SK-N-SH treated with all-trans-retinoic acid at 6 μM for 48 hours (cell line): ENCODE results near the gene ABHD6.
"Not testable (repeated sequence)": the region's sequence is repeated elsewhere in the genome, so short reads cannot be mapped to it uniquely, and the experiment has no call there.

Source experiments
- ATAC-seq: fragments of 200-7000 bp; cut with Tn5 transposase; 3 replicates; pipeline ENCODE4 v1.9.1; 2020; ENCODE audit warnings: mild to moderate bottlenecking, moderate library complexity
- ARNTL ChIP-seq: fragments of 450-650 bp; formaldehyde crosslinking; IDR thresholded peaks from 2 replicates; pipeline ENCODE4 v1.5.0; 2020; ENCODE audit warnings: low read depth, mild to moderate bottlenecking, moderate library complexity, borderline replicate concordance
- BACH2 ChIP-seq: fragments of 250-450 bp; sonication (Bioruptor Pico); IDR thresholded peaks from 2 replicates; pipeline ENCODE4 v1.9.0; 2021; ENCODE audit warnings: mild to moderate bottlenecking, borderline replicate concordance
- CREB5 ChIP-seq: fragments of 250-450 bp; sonication (Bioruptor Pico); IDR thresholded peaks from 2 replicates; pipeline ENCODE4 v1.5.1; 2020; ENCODE audit warnings: low read depth, mild to moderate bottlenecking, moderate library complexity
- CSDC2 ChIP-seq: fragments of 250-450 bp; sonication (Bioruptor Pico); IDR thresholded peaks from 2 replicates; pipeline ENCODE4 v1.5.0; 2020; ENCODE audit warnings: mild to moderate bottlenecking, moderate library complexity
- ESRRG ChIP-seq: fragments of 250-450 bp; sonication (Bioruptor Pico); IDR thresholded peaks from 2 replicates; pipeline ENCODE4 v1.6.1; 2021; ENCODE audit warnings: mild to moderate bottlenecking
- GLIS3 ChIP-seq: fragments of 250-450 bp; sonication (Bioruptor Pico); IDR thresholded peaks from 2 replicates; pipeline ENCODE4 v1.5.0; 2020; ENCODE audit warnings: mild to moderate bottlenecking, moderate library complexity
- ISL1 ChIP-seq: fragments of 250-450 bp; sonication (Bioruptor Pico); IDR thresholded peaks from 2 replicates; pipeline ENCODE4 v2.1.2; 2022; ENCODE audit warnings: mild to moderate bottlenecking, moderate library complexity
- PATZ1 ChIP-seq: fragments of 250-450 bp; sonication (Bioruptor Pico); IDR thresholded peaks from 2 replicates; pipeline ENCODE4 v1.8.0; 2020; ENCODE audit warnings: mild to moderate bottlenecking, moderate library complexity, borderline replicate concordance
- POU6F1 ChIP-seq: fragments of 250-450 bp; sonication (Bioruptor Pico); IDR thresholded peaks from 2 replicates; pipeline ENCODE4 v1.8.0; 2021; ENCODE audit warnings: low read depth, mild to moderate bottlenecking, moderate library complexity, borderline replicate concordance
- PPARA ChIP-seq: fragments of 250-450 bp; sonication (Bioruptor Pico); IDR thresholded peaks from 2 replicates; pipeline ENCODE4 v1.5.0; 2020; ENCODE audit warnings: mild to moderate bottlenecking, borderline replicate concordance
- RARB ChIP-seq: fragments of 250-450 bp; sonication (Bioruptor Pico); IDR thresholded peaks from 2 replicates; pipeline ENCODE4 v1.8.0; 2021; ENCODE audit warnings: mild to moderate bottlenecking, moderate library complexity
- SNAI2 ChIP-seq: fragments of 250-450 bp; sonication (Bioruptor Pico); IDR thresholded peaks from 2 replicates; pipeline ENCODE4 v1.5.0; 2020; ENCODE audit warnings: mild to moderate bottlenecking, moderate library complexity
- TOX ChIP-seq: fragments of 250-450 bp; sonication (Bioruptor Pico); IDR thresholded peaks from 2 replicates; pipeline ENCODE4 v1.8.0; 2021; ENCODE audit warnings: mild to moderate bottlenecking, moderate library complexity, borderline replicate concordance
- TSHZ2 ChIP-seq: fragments of 250-450 bp; sonication (Bioruptor Pico); IDR thresholded peaks from 2 replicates; pipeline ENCODE4 v1.5.0; 2020; ENCODE audit warnings: mild to moderate bottlenecking, moderate library complexity
- ZC3H10 ChIP-seq: fragments of 250-450 bp; sonication (Bioruptor Pico); IDR thresholded peaks from 2 replicates; pipeline ENCODE4 v1.5.1; 2021; ENCODE audit warnings: mild to moderate bottlenecking, moderate library complexity
- ZFP3 ChIP-seq: fragments of 250-450 bp; sonication (Bioruptor Pico); IDR thresholded peaks from 2 replicates; pipeline ENCODE4 v1.5.0; 2020; ENCODE audit warnings: mild to moderate bottlenecking, moderate library complexity
- ZFP30 ChIP-seq: fragments of 450-650 bp; formaldehyde crosslinking; IDR thresholded peaks from 2 replicates; pipeline ENCODE4 v1.5.0; 2022; ENCODE audit warnings: mild to moderate bottlenecking, moderate library complexity
- ZNF565 ChIP-seq: fragments of 450-650 bp; formaldehyde crosslinking; conservative IDR thresholded peaks from 2 replicates; pipeline ENCODE4 v1.5.0; 2020; ENCODE audit warnings: low read depth, mild to moderate bottlenecking, moderate library complexity
- ZNF70 ChIP-seq: fragments of 450-650 bp; formaldehyde crosslinking; IDR thresholded peaks from 2 replicates; pipeline ENCODE4 v1.5.0; 2020; ENCODE audit warnings: mild to moderate bottlenecking, moderate library complexity
- ZNF8 ChIP-seq: fragments of 450-650 bp; formaldehyde crosslinking; IDR thresholded peaks from 2 replicates; pipeline ENCODE4 v1.5.0; 2020; ENCODE audit warnings: mild to moderate bottlenecking, moderate library complexity

The ABHD6 gene

GRCh38 chr3:58287354-58287753, 49.8 kb downstream of the ABHD6 start:
- TF ChIP-seq RARB (CRISPR knock-in tag) (no peak), ZNF70 (CRISPR knock-in tag) (no peak), ZNF565 (CRISPR knock-in tag) (no peak), TOX (CRISPR knock-in tag) (no peak), ZNF8 (CRISPR knock-in tag) (no peak), ZFP3 (CRISPR knock-in tag) (no peak), POU6F1 (CRISPR knock-in tag) (no peak), ZC3H10 (CRISPR knock-in tag) (no peak), TSHZ2 (CRISPR knock-in tag) (no peak), ZFP30 (no peak), SNAI2 (CRISPR knock-in tag) (no peak), ESRRG (CRISPR knock-in tag) (no peak), ARNTL (CRISPR knock-in tag) (no peak), PATZ1 (CRISPR knock-in tag) (no peak), ISL1 (CRISPR knock-in tag) (no peak), GLIS3 (CRISPR knock-in tag) (no peak), CSDC2 (CRISPR knock-in tag) (no peak), PPARA (no peak), CREB5 (CRISPR knock-in tag) (no peak), BACH2 (CRISPR knock-in tag) (no peak)
- ATAC-seq = no peak

- ATAC-seq = 0 out of 3 replicates have a peak, but pooled peaks have one; percentile 24
- no peak for TF ChIP-seq TSHZ2 (CRISPR knock-in tag)
Observed at GRCh38 chr3:58288011-58288728, 50.6 kb downstream of the ABHD6 start.

- ATAC-seq = not testable (repeated sequence)
Observed at GRCh38 chr3:58288964-58289613, 51.5 kb downstream of the ABHD6 start.

- not testable (repeated sequence) for ATAC-seq
Observed at GRCh38 chr3:58290446-58290845, 52.9 kb downstream of the ABHD6 start.
